HepG2 (cell line): ENCODE measurements around the gene NAALADL1. TPM values are rescaled to one million over a fixed set of nuclear protein-coding genes. Genes with fewer than 3 reads are reported as not detected.

Experiments used
- DBP ChIP-seq: sonication (generic); formaldehyde crosslinking; IDR thresholded peaks from 2 replicates; pipeline ENCODE4 v1.4.0; 2020; ENCODE audit warnings: missing genetic modification reagents; ENCODE audit errors: not compliant biosample characterization
- FOXK1 ChIP-seq: sonication (generic); formaldehyde crosslinking; IDR thresholded peaks from 2 replicates; pipeline ENCODE4 v1.4.0; 2020; ENCODE audit warnings: low read depth, missing genetic modification reagents, borderline replicate concordance
- KLF15 ChIP-seq: sonication (generic); formaldehyde crosslinking; IDR thresholded peaks from 2 replicates; pipeline ENCODE4 v1.8.1; 2023; ENCODE audit warnings: borderline replicate concordance, mild to moderate bottlenecking, inconsistent platforms, missing genetic modification reagents, mixed read lengths
- LRRFIP1 ChIP-seq: sonication (generic); formaldehyde crosslinking; conservative IDR thresholded peaks from 2 replicates; pipeline ENCODE4 v1.4.0; 2020; ENCODE audit warnings: missing genetic modification reagents
- RERE ChIP-seq: IDR thresholded peaks from 2 replicates; pipeline ENCODE4 v1.6.1; 2016; ENCODE audit warnings: low read depth, missing genetic modification reagents, missing compliant biosample characterization
- SALL1 ChIP-seq: sonication (generic); formaldehyde crosslinking; IDR thresholded peaks from 2 replicates; pipeline ENCODE4 v1.8.0; 2022; ENCODE audit warnings: mild to moderate bottlenecking, missing genetic modification reagents
- SKI ChIP-seq: fragments of 450-650 bp; IDR thresholded peaks from one replicate; pipeline ENCODE4 v1.6.1; 2018; ENCODE audit warnings: mild to moderate bottlenecking; ENCODE audit not compliant: partially characterized antibody
- SMYD3 ChIP-seq: sonication (generic); formaldehyde crosslinking; IDR thresholded peaks from 2 replicates; pipeline ENCODE4 v1.8.1; 2023; ENCODE audit warnings: mild to moderate bottlenecking, missing genetic modification reagents
- ZBTB26 ChIP-seq: IDR thresholded peaks from 2 replicates; pipeline ENCODE4 v1.6.1; 2016; ENCODE audit warnings: missing compliant biosample characterization, missing genetic modification reagents, borderline replicate concordance
- ZBTB39 ChIP-seq: sonication (generic); formaldehyde crosslinking; IDR thresholded peaks from 2 replicates; pipeline ENCODE4 v1.5.0; 2020; ENCODE audit warnings: missing genetic modification reagents
- polyA plus RNA-seq, 8 experiments: library from polyadenylated mRNA; depleted of rRNA in 3 of 8; stranded (reverse) in 7 of 8; unstranded in 1 of 8; fragments of >200 nt; fragmentation: Illumina TruSeq in 4 of 8; extraction: Trizol in 4 of 8; gene quantifications; 2 replicates each; pipeline versions ENCODE4 v1.2.1 to v1.2.3, GENCODE V29; 2011 to 2016; ENCODE audit warnings: low read depth in 4 of 8, missing spikeins in 1 of 8, mixed read lengths in 1 of 8; ENCODE audit not compliant: insufficient read depth in 1 of 8
- total RNA-seq, 5 experiments: library from RNA; depleted of rRNA; stranded (reverse); fragments of >200 nt; fragmentation: Illumina TruSeq; extraction: Trizol; gene quantifications; 2 replicates each; pipeline ENCODE4 v1.2.3, GENCODE V29; 2016; ENCODE audit warnings: low read depth in 1 of 5

The NAALADL1 gene
- total and polyA plus RNA-seq, 2 of the 13 experiments (the other 11 are each of a cell fraction or from before 2014, with no cell fraction given): 9.3 to 33.9 TPM

GRCh38 chr11:65003282-65003681, 55.1 kb downstream of the NAALADL1 start (continued):
- TF ChIP-seq ZBTB26 (CRISPR knock-in tag) (0 out of 2 replicates have a peak, but pooled peaks have one; percentile 34), FOXK1 (CRISPR knock-in tag) (peak; percentile 32; the same call in 1 of the 2 replicates), DBP (CRISPR knock-in tag) (no peak), ZBTB39 (CRISPR knock-in tag) (no peak), LRRFIP1 (no peak), SMYD3 (CRISPR knock-in tag) (no peak), SKI (no peak), SALL1 (0 out of 2 replicates have a peak, but pooled peaks have one; percentile 38), RERE (CRISPR knock-in tag) (no peak), KLF15 (CRISPR knock-in tag) (no peak)
